Breast epithelium (tissue), 4 donors: ENCODE data around the gene KCND2. TPM values are rescaled to one million over a fixed set of nuclear protein-coding genes. Genes with fewer than 3 reads are reported as not detected.
"Not testable (repeated sequence)": the region's sequence is repeated elsewhere in the genome, so short reads cannot be mapped to it uniquely, and the experiment has no call there.

Source experiments
- DNase-seq, 2 donors: peaks; one replicate each; pipeline ENCODE4 v3.0.0-alpha.2; 2019; ENCODE audit warnings: low spot score in 2 of 2
- H3K27ac ChIP-seq, 2 donors: fragments of 200-600 bp; sonication (generic) in 1 of 2; one replicate each; pipeline ENCODE4 v1.5.1; 2016 to 2019; ENCODE audit warnings: mild to moderate bottlenecking in 1 of 2
- H3K27me3 ChIP-seq, 2 donors: fragments of 200-600 bp; sonication (generic) in 1 of 2; one replicate each; pipeline versions ENCODE4 v1.5.1 to v1.6.0; 2017 to 2019; ENCODE audit warnings: control low read depth in 1 of 2, mild to moderate bottlenecking in 1 of 2
- H3K36me3 ChIP-seq: fragments of 200-600 bp; one replicate; pipeline ENCODE4 v1.5.1; 2019
- H3K4me1 ChIP-seq, 2 donors: fragments of 200-600 bp; sonication (generic); one replicate each; pipeline ENCODE4 v1.5.1; 2016 to 2019; ENCODE audit warnings: control low read depth in 1 of 2
- H3K4me3 ChIP-seq, 3 donors: fragments of 200-600 bp; sonication (generic); 1 replicate in 2 of 3; 2 replicates in 1 of 3; pipeline ENCODE4 v1.5.1; 2016 to 2019; ENCODE audit warnings: mild to moderate bottlenecking in 3 of 3, moderate library complexity in 2 of 3
- H3K9me3 ChIP-seq, 2 donors: fragments of 200-600 bp; sonication (generic) in 1 of 2; one replicate each; pipeline ENCODE4 v1.5.1; 2016 to 2019; ENCODE audit warnings: control low read depth in 1 of 2
- POLR2A ChIP-seq: fragments of 450-650 bp; IDR thresholded peaks from one replicate; pipeline ENCODE4 v1.6.1; 2016; ENCODE audit warnings: antibody characterized with exemption, mild to moderate bottlenecking, moderate library complexity
- POLR2AphosphoS5 ChIP-seq, 3 donors: sonication (generic); formaldehyde crosslinking; IDR thresholded peaks; one replicate each; pipeline ENCODE4 v1.6.1; 2017; ENCODE audit warnings: antibody characterized with exemption in 3 of 3
- intact Hi-C: fragments of 100-400 bp; cut with DNase I; formaldehyde crosslinking; loops from one replicate; pipeline ENCODE4 v1.15.1; 2023; ENCODE audit warnings: low total_unique reads
- total RNA-seq, 3 donors: library from RNA; depleted of rRNA; stranded (reverse); fragments of >200 nt; gene quantifications; one replicate each; pipeline ENCODE4 v1.1.0, GENCODE V29; 2016
- TF ChIP-seq, protein P1 (sequence below), 3 donors: fragments of 450-650 bp; IDR thresholded peaks; one replicate each; pipeline ENCODE4 v1.5.1; 2016 to 2017; ENCODE audit warnings: antibody characterized with exemption in 3 of 3, mild to moderate bottlenecking in 3 of 3, moderate library complexity in 3 of 3

Gene KCND2
- total RNA-seq, 3 donors from 2014 or later: 1.9 to 3.6 (median 2.6) TPM

DNA sequence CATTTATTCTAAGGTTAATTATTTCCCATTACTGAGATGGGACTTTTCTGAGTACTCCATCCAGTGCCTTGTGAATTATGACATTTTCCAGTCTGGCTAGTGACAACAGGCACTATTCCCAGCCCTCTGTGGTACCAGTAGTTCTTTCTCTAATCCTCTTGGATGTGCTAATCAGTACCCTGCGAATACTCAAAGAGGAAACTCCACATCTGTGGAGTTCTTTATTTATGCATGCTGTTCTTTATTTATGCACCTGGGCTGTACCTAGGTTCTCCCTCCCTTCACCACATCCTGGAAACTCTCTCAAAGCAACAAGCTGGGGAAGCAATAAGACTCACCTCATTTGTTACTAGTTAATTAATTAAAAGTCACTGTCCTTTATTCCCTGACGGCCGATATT is 501.5 kb downstream of the KCND2 start:
- no peaks in the 10 kb centered on the region for H3K9me3 ChIP-seq
- H3K36me3 ChIP-seq: no peaks in the 10 kb centered on the region
- no peak overlapping the region for H3K27ac ChIP-seq
- no peak for DNase-seq
- TF ChIP-seq POLR2A (no peak), POLR2AphosphoS5 (IDR thresholded peaks at IDR 0.05) (no peak)
- TF ChIP-seq, protein P1, sequence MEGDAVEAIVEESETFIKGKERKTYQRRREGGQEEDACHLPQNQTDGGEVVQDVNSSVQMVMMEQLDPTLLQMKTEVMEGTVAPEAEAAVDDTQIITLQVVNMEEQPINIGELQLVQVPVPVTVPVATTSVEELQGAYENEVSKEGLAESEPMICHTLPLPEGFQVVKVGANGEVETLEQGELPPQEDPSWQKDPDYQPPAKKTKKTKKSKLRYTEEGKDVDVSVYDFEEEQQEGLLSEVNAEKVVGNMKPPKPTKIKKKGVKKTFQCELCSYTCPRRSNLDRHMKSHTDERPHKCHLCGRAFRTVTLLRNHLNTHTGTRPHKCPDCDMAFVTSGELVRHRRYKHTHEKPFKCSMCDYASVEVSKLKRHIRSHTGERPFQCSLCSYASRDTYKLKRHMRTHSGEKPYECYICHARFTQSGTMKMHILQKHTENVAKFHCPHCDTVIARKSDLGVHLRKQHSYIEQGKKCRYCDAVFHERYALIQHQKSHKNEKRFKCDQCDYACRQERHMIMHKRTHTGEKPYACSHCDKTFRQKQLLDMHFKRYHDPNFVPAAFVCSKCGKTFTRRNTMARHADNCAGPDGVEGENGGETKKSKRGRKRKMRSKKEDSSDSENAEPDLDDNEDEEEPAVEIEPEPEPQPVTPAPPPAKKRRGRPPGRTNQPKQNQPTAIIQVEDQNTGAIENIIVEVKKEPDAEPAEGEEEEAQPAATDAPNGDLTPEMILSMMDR (IDR thresholded peaks at IDR 0.05): no peak
- intact Hi-C loops: no loop called here
- H3K27me3 ChIP-seq: no peaks in the 10 kb centered on the region
- no peaks in the 10 kb centered on the region for H3K4me1 ChIP-seq
- no peak overlapping the region for H3K4me3 ChIP-seq

DNA sequence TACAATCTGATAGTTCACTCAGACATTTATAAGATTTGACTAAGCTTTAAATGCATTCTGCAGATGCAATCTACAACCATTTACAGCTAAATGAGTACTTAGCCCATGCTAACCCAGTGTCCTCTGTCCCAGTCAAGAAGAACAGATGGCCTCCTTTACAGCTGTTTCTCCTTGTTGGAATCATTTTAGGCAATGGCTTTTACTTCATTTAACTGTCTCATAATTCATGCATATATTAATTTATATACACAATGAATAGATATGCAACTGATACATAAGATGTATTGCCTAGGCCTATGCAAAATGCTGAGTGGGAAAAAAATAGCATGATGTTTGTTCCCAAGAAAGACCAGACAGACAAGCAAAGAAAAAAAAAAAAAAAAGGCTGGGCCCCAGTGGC is 502.8 kb downstream of the KCND2 start:
- intact Hi-C loops: no loop called here
- Histone ChIP-seq H3K36me3 (no peaks in the 10 kb centered on the region), H3K4me3 (no peak overlapping the region), H3K4me1 (no peaks in the 10 kb centered on the region), H3K27ac (no peak overlapping the region), H3K9me3 (no peaks in the 10 kb centered on the region), H3K27me3 (no peaks in the 10 kb centered on the region)
- DNase-seq: no peak
- TF ChIP-seq, protein P1 (IDR thresholded peaks at IDR 0.05): no peak
- TF ChIP-seq POLR2A (no peak), POLR2AphosphoS5 (IDR thresholded peaks at IDR 0.05) (no peak)

DNA sequence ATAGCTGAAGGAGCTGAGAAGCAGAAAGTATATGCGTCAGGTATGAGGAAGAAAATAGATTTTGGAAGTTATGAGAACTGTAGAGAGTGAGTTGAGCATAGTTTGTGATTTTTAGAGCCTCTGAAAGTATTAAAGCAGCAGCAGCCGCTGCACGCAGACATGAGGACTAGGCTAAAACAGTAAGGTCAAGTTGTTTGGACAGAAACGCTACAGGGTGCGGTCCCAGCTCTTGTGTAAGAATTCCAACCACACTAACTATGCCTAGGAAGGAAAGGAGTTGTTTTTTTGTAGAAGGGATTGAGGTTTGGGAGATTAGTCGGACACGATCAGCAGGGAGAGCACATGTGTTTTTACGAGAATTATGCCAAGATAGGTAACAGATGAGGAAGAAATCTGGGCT is 506.1 kb downstream of the KCND2 start:
- H3K9me3 ChIP-seq, H3K27me3 ChIP-seq, H3K36me3 ChIP-seq, intact Hi-C loops, H3K4me1 ChIP-seq, H3K27ac ChIP-seq, H3K4me3 ChIP-seq, DNase-seq: not testable (repeated sequence)

DNA sequence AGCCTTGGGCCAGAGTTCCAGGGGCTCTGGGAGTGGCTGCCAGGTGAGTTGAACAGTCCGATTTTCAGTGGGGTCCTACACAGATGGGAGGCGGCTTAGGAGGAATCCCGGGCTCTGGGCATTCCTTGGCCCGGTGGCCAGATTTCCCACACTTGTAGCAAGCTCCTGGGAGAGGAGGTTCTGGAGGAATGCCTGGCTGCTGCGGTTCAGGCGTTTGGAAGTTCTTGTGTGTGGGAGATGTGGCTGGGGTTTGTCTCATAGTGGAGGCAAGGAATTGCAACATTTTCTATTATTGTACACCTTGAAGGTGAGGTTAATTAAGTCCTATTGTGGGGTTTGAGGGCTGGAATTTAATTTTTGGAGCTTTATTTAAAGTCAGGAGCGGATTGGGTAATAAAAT is 507.5 kb downstream of the KCND2 start:
- H3K36me3 ChIP-seq, H3K27ac ChIP-seq, DNase-seq, H3K4me3 ChIP-seq, H3K9me3 ChIP-seq, H3K27me3 ChIP-seq, H3K4me1 ChIP-seq, intact Hi-C loops: not testable (repeated sequence)

DNA sequence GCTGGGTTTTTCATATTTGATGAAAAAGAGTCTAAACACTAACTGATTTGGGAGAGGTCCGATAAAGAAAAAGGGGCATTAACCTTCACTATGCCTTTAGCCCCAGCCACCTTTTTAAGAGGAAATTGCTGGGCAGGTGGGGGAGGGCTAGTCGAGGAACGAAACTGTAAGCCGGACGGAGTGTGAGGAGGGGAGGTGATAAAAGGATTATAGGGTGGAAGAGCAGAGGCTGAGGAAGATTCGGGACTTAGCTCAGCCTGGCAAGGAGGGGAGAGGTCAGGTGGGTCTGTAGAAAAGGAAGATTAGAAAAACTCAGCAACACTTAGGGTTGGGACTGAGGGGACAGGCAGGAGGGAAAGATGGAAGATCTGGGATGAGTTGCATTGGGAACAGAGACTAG is 508.0 kb downstream of the KCND2 start:
- Histone ChIP-seq H3K27ac (no peak overlapping the region), H3K4me3 (no peak overlapping the region), H3K36me3 (no peaks in the 10 kb centered on the region), H3K27me3 (no peaks in the 10 kb centered on the region), H3K4me1 (no peaks in the 10 kb centered on the region), H3K9me3 (no peaks in the 10 kb centered on the region)
- DNase-seq: no peak
- TF ChIP-seq POLR2A (no peak), POLR2AphosphoS5 (IDR thresholded peaks at IDR 0.05) (no peak)
- TF ChIP-seq, protein P1 (IDR thresholded peaks at IDR 0.05): no peak
- intact Hi-C loops: no loop called here

DNA sequence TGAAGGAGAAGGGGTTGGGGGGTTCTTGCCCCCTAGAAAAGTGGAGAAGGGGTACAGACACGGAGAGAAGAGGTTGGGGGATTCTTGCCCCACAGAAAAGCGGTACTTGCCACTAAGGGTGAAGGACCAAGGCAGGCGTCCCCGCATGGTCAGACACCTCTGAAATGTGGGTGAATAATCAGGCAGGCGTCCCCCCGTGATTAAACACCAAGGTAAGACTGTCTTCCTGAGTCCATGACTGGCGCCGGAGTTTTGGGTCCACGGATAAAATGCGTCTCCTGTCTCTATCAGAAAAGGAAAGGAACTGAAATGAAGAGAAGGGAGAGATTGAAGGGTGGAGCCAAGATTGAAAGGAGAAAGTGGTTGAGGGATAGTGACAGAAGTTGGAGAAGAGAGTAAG is 508.9 kb downstream of the KCND2 start:
- DNase-seq, H3K27ac ChIP-seq, H3K27me3 ChIP-seq, H3K4me3 ChIP-seq, intact Hi-C loops, H3K9me3 ChIP-seq, H3K36me3 ChIP-seq, H3K4me1 ChIP-seq: not testable (repeated sequence)

DNA sequence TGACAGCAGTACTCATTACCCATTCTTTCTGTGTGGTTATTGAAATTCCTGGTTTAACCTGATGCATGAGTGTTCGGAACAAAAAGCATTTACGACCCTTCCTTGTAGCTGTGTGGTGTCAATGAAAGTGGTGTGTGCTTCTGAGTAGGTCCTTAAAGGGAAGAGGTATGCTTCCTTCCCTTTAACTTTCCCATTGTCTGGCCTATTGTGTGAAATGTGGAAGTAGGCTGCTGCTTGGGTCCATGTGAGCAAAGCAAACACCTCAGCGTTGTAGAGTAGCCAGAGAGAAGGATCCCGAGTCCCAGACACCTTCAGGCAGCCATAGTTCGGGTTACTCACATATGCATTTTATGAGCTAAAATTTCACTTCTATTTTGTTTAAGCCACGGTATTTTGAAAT is 510.3 kb downstream of the KCND2 start:
- DNase-seq: no peak
- Histone ChIP-seq H3K27ac (no peak overlapping the region), H3K4me3 (no peak overlapping the region), H3K4me1 (no peaks in the 10 kb centered on the region), H3K27me3 (no peaks in the 10 kb centered on the region), H3K36me3 (no peaks in the 10 kb centered on the region), H3K9me3 (no peaks in the 10 kb centered on the region)
- intact Hi-C loops: no loop called here
- no peak for TF ChIP-seq POLR2AphosphoS5 (IDR thresholded peaks at IDR 0.05)
- TF ChIP-seq, protein P1 (IDR thresholded peaks at IDR 0.05): no peak
